ENCODE measurements around the gene MRPL12. TPM values are rescaled to one million over a fixed set of nuclear protein-coding genes. Genes with fewer than 3 reads are reported as not detected.

Gene MRPL12
- total and polyA plus RNA-seq, 2 of the 8 experiments (the other 6 are each of a cell fraction or from before 2014, with no cell fraction given) = 120 to 141 TPM

DNA sequence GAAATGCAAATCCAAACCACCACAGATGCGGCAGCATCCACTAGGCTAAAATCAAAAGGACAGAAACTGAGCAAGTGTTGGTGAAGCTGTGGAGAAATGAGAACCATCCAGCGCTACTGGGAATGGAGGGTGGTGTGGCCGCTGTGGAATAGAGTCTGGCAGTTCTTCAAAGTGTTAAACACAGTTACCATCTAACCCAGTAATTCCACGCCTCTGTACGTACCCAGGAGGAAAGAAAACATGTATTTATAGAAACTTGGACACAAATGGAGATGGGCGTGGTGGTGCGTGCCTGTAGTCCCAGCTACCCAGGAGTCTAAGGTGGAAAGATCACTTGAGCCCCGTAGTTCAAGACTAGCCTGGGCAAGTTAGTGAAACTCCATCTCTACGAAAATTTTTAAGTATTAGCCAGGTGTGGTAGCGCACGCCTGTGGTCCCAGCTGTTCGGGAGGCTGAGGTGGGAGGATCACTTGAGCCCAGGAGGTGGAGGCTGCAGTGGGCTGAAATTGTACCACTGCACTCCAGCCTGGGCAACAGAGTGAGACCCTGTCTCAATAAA is 20.6 kb downstream of the MRPL12 start:
- WGBS, 2 experiments (ENCODE audit: extremely low coverage in 1 of 2, insufficient coverage in 1 of 2, insufficient read length in 1 of 2, insufficient replicate concordance in 2 of 2, low coverage in 1 of 2, low lambda C conversion rate in 2 of 2, missing lambda C conversion rate in 1 of 2) = 90% methylated on average over 12 of the region's 12 CpGs; no CpG with 5 or more reads in 1 of the 2 experiments
- H2AFZ ChIP-seq (ENCODE audit: low read length) = no peak overlapping the region
- H2BK120ac ChIP-seq (replicated peaks; ENCODE audit: low read depth, low read length) = no peak overlapping the region
- H3K14ac ChIP-seq (ENCODE audit: insufficient read length) = no peak overlapping the region
- no peak overlapping the region for H3K4me2 ChIP-seq (ENCODE audit: insufficient read depth in 1 of 2, low read depth in 2 of 2, low read length in 2 of 2)
- H3K56ac ChIP-seq (replicated peaks; ENCODE audit: insufficient read length, low read depth, low read length) = no peak overlapping the region
- no peak overlapping the region for H3K23ac ChIP-seq (ENCODE audit: insufficient read length)
- ChIA-PET POLR2A (ENCODE audit: partially characterized antibody) (interaction anchor here (0.6 to 25.9 kb wide), 6 partner anchors 15 to 146 kb away, joined by 3 to 348 read pairs (median 3); partner anchors contain the start of genes MRPL12 and SLC25A10), CTCF (ENCODE audit: partially characterized antibody) (interaction anchor here (0.8 to 1.6 kb wide), 2 partner anchors 83 to 146 kb away, joined by 3 to 4 read pairs; no protein-coding TSS in a partner anchor)
- no peaks in the 10 kb centered on the region for H3K27me3 ChIP-seq (replicated peaks in 1 of 4; ENCODE audit: control insufficient read depth in 3 of 4, extremely low read depth in 1 of 4, insufficient read depth in 3 of 4, low read length in 3 of 4)
- no peak overlapping the region for H2BK20ac ChIP-seq (ENCODE audit: low read length)
- H3K36me3 ChIP-seq (ENCODE audit: control insufficient read depth in 2 of 4, insufficient read depth in 4 of 4, low read length in 3 of 4) = no peaks in the 10 kb centered on the region; a peak in 1 of 8 replicates
- no peaks in the 10 kb centered on the region for H4K20me1 ChIP-seq (replicated peaks in 1 of 2; ENCODE audit: control insufficient read depth in 1 of 2, insufficient read depth in 2 of 2, low read length in 2 of 2)
- H3K79me2 ChIP-seq (ENCODE audit: control insufficient read depth in 1 of 2, insufficient read depth in 2 of 2, low read length in 2 of 2) = no peaks in the 10 kb centered on the region
- no peak overlapping the region for H3K4ac ChIP-seq (replicated peaks; ENCODE audit: insufficient read length, low read depth, low read length)
- H3K27ac ChIP-seq (ENCODE audit: low read depth, low read length) = no peak overlapping the region
- FAIRE-seq (no peak), DNase-seq (ENCODE audit: low read depth in 1 of 2, low spot score in 2 of 2) (no peak)
- no peak overlapping the region for H4K5ac ChIP-seq (ENCODE audit: insufficient read length, low read depth, low read length)
- no peak overlapping the region for H3K18ac ChIP-seq (ENCODE audit: extremely low read depth, low read length)
- TF ChIP-seq RNF2 (IDR thresholded peaks at IDR 0.05; ENCODE audit: borderline replicate concordance, low read depth, low read length, missing control alignments, poor library complexity, severe bottlenecking) (no peak), SIN3A (conservative IDR thresholded peaks at IDR 0.05 in 1 of 2, IDR thresholded peaks at IDR 0.05 in 1 of 2; ENCODE audit: low read depth in 1 of 2, low read length in 2 of 2) (no peak), CEBPB (IDR thresholded peaks at IDR 0.05; ENCODE audit: low read depth, low read length) (no peak), HDAC6 (IDR thresholded peaks at IDR 0.05; ENCODE audit: low read depth, low read length) (no peak), GTF2F1 (IDR thresholded peaks at IDR 0.05; ENCODE audit: borderline replicate concordance, low read depth, low read length) (no peak), SAP30 (IDR thresholded peaks at IDR 0.05; ENCODE audit: insufficient read depth, insufficient replicate concordance, low read length) (no peak), ASH2L (IDR thresholded peaks at IDR 0.05; ENCODE audit: low read length) (no peak), NRF1 (IDR thresholded peaks at IDR 0.05; ENCODE audit: low read depth, low read length) (no peak), RBBP5 (IDR thresholded peaks at IDR 0.05; ENCODE audit: borderline replicate concordance, low read depth, low read length) (no peak), SP1 (IDR thresholded peaks at IDR 0.05; ENCODE audit: low read depth, low read length) (no peak), TBP (IDR thresholded peaks at IDR 0.05; ENCODE audit: low read depth, low read length) (no peak), GABPA (IDR thresholded peaks at IDR 0.05; ENCODE audit: borderline replicate concordance, insufficient read depth, low read length) (no peak), POLR2A (IDR thresholded peaks at IDR 0.05; ENCODE audit: control extremely low read depth in 1 of 2, low read depth in 2 of 2, low read length in 2 of 2) (no peak)
- H3K4me3 ChIP-seq (ENCODE audit: extremely low read depth in 1 of 4, insufficient read depth in 2 of 4, low read depth in 3 of 4, low read length in 4 of 4) = no peak overlapping the region
- H2AK5ac ChIP-seq (ENCODE audit: low read depth, low read length) = no peak overlapping the region
- peaks cover 0 to 10% (median 3%) of the 10 kb centered on the region in 4 experiments; a peak in 5 of 7 replicates for H3K4me1 ChIP-seq (replicated peaks in 1 of 4; ENCODE audit: control insufficient read depth in 3 of 4, insufficient read depth in 4 of 4, low read length in 3 of 4)
- no peak overlapping the region for H3K9ac ChIP-seq (replicated peaks in 1 of 4; ENCODE audit: extremely low read depth in 1 of 4, low read depth in 3 of 4, low read length in 3 of 4)
- no peak overlapping the region; the same call in 1 of the 2 replicates for H2BK15ac ChIP-seq (ENCODE audit: low read length)
- no peaks in the 10 kb centered on the region for H3K9me3 ChIP-seq (ENCODE audit: insufficient read depth in 2 of 2, low read depth in 1 of 2, low read length in 1 of 2)
- H4K8ac ChIP-seq (ENCODE audit: extremely low read depth, insufficient read depth, low read length) = no peak overlapping the region
- H3K23me2 ChIP-seq (ENCODE audit: low read depth, low read length) = no peaks in the 10 kb centered on the region
- H3K79me1 ChIP-seq (ENCODE audit: low read depth, low read length) = no peaks in the 10 kb centered on the region
- H4K91ac ChIP-seq (replicated peaks; ENCODE audit: insufficient read length, low read length) = no peak overlapping the region
- H2BK12ac ChIP-seq (ENCODE audit: low read depth, low read length) = no peak overlapping the region
- no peak overlapping the region for H2BK5ac ChIP-seq (ENCODE audit: low read depth, low read length)
